ENCODE measurements around the gene TFAP2E.

GRCh38 chr1:35640380-35641232 is 67.5 kb downstream of the TFAP2E start:
- no peak for TF ChIP-seq MAX (IDR thresholded peaks at IDR 0.05)
- TF ChIP-seq YY1 (IDR thresholded peaks at IDR 0.05; ENCODE audit: low read depth): no peak
- TF ChIP-seq EP300 (IDR thresholded peaks at IDR 0.05; ENCODE audit: borderline replicate concordance): no peak
- no peak for TF ChIP-seq USF1 (IDR thresholded peaks at IDR 0.05)
- TF ChIP-seq RAD21 (IDR thresholded peaks at IDR 0.05; ENCODE audit: low read depth): no peak
- TF ChIP-seq TAF1 (IDR thresholded peaks at IDR 0.05; ENCODE audit: low read depth): no peak
- no peak for TF ChIP-seq REST (IDR thresholded peaks at IDR 0.05; ENCODE audit: low read depth)
- no peak for TF ChIP-seq FOXM1 (IDR thresholded peaks at IDR 0.05; ENCODE audit: borderline replicate concordance, low read depth)
- TF ChIP-seq CEBPB (IDR thresholded peaks at IDR 0.05): no peak
- TF ChIP-seq EGR1 (IDR thresholded peaks at IDR 0.05): no peak
- no peak for TF ChIP-seq NFIC (IDR thresholded peaks at IDR 0.05)
- no peak for TF ChIP-seq TEAD4 (IDR thresholded peaks at IDR 0.05)
- TF ChIP-seq TCF12 (IDR thresholded peaks at IDR 0.05; ENCODE audit: low read depth): no peak

Data from Ishikawa (cell line).